Cardiac fibroblast (primary cell): ENCODE data around the gene LANCL2.
A peak's percentile ranks its signal among the peaks of the same experiment; 100 is the strongest.

Experiments used
- DNase-seq, 2 donors: peaks; one replicate each; pipeline versions ENCODE4 v3.0.0 to v3.0.0-alpha.2; 2010; ENCODE audit warnings: low read depth in 2 of 2
- H3K4me3 ChIP-seq, 2 donors: replicated peaks in 1 of 2; 1 replicate in 1 of 2; 2 replicates in 1 of 2; pipeline ENCODE4 v1.5.1; 2011; ENCODE audit warnings: low read depth in 2 of 2, low read length in 2 of 2, mild to moderate bottlenecking in 2 of 2, moderate library complexity in 1 of 2
- CTCF ChIP-seq: IDR thresholded peaks from one replicate; pipeline ENCODE4 v1.5.1; 2011; ENCODE audit warnings: low read depth, mild to moderate bottlenecking, low read length, inconsistent platforms

The LANCL2 gene

DNA sequence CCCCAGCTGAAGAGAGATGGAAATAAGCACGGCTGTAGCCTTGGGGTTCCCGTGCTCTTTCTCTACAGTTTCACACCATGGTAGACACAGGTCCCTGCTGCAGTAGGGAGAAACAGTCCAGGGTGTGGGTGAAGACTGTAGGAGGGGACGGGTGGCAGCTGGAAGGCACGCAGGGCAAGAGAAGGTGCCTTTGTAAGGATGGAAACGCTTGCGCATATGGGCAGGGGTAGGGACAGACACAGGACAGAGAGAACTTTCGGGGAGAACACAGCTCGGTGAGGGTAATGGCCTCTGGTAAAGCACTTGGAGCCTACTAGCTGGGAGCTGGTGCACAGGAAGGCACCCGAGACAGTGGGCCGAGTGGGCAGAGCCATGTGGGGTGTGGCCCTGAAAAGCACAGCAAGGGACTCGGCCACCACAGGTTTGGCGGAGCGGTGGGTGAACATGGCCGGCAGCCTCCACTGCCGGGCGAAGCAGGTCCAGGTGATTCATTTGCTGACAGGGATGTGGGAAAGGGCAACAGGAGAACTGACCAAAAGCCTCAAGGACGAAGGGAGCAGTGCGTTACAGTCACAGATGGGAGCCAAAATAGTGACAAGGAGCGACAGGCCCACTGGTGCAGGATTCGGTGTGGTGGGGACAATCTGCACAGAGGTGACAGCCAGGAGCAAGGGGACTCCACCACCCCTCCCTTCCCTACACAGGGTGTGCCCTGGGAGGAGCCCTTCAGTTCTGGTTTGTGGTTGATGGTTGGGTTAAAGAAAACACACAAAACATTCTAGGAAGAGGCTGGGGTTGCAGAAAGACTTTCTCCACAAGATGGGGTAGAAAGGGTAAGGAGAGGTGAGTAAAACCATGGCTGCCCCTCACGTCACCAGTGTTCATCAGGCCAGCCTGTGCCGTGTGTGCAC is 110.1 kb downstream of the LANCL2 start:
- DNase-seq, result no peak
- no peak overlapping the region for H3K4me3 ChIP-seq
- no peak for TF ChIP-seq CTCF

DNA sequence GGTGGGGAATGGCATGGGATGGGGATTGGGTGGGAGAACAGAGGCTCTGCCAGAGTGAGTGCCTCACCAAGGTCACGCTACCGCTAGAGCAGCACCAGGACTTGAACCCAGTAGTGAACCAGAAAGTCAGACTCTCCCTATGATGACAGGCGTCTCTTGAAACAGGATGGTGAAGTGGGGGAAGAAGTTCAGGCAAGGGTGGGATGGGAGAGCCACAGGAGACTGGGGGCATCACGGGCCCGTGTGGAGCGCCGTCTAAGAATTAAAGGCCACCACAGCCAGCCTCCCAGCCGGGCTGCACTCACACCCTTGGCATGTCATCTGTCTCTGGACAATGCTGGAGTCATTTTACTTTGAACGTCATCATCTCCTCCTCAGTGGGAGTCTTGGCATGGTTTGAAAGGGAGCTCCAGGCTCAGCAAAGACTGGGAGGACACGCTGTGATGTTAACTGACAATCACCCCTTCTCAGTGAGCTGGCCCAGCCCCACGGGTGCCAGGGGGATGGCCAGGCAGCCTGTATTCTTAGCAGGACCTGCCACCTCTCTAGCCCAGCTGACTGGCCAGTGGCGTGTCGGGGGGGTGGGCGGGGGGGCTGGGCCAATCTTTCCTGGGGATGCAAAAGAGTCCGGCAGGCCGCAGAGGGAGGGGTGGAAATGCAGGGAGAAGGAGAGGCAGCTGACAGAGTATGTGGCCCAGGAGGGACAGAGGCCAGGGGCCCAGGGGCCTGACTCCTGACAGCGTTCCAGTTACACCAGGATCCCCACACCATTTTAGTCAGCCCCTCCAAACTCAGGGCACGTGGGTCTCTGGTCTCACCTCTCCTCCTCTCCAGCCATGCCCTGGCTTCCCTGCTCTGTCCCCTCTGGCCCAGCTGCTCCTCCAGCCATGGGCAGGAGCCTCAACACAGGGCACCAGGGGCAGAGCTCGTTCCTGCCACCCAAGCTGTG is 111.0 kb downstream of the LANCL2 start:
- no peak for TF ChIP-seq CTCF
- DNase-seq, result peak; percentile 29 to 62
- H3K4me3 ChIP-seq, result no peak overlapping the region

DNA sequence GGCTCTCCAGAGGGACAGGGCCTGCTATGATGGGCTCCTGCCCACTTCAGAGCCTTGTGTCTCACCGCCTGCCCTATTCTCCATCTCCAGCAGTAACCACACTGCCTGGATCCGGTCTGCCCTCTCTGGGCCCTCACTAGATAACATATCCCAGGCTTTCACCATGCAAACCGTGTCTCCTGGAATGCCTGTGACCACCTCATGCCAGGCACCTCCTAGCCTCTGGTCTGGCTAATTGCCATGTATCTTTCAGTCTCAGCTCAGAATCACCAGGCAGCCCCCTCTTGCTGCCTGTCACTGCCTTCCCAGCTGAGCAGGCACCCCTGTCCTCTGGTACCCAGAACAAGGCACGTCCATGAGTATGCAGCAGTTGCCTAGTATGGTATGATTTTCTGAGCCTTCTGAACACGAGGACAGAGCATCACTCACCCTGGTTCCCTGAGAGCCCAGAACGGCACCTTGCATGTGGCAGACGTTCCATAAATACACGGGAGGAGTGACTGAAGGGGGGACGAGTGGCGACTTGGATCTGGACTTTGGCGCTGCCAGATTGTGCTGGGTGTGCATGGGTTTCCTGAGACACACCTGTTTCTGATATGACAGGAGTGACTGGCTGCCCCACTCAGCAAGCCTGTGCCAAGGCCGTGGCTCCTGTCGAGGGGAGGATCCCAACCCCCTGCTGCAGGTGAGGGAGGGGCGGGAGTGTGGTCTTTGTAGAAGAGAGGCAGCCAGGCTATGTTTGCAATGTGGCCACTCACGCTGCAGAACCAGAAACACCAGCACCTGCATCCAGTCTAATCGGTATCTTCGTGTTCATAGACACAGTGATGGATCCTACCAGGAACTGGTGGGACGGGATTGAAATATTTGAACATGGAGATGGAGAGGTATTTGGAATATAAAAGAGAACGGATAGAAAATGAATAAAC is 112.0 kb downstream of the LANCL2 start:
- no peak overlapping the region for H3K4me3 ChIP-seq
- TF ChIP-seq CTCF, result no peak
- no peak for DNase-seq

- peak; percentile 54 to 82 for DNase-seq
- no peak for TF ChIP-seq CTCF
- H3K4me3 ChIP-seq, result no peak overlapping the region
Measured at GRCh38 chr7:55477781-55478374, 112.7 kb downstream of the LANCL2 start.

DNA sequence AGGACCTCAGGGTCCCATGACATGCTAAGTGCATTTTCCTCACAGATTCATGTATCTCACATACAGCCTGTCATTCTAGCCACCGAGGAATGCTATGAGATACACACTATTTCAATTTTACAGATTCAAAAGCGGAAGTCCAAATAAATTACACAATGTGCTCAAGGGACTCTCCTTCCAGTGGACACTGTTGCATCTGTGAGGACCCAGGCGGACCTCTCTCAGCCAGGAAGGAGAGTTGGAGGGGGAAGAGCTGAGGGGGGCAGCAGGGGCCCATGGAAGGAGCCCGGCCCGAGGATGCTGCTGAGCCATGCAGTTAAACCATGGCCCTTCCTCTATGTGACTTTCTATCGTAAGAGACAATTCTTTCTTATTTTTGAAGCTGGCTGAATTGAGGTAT is 113.6 kb downstream of the LANCL2 start:
- TF ChIP-seq CTCF, result no peak
- no peak for DNase-seq
- H3K4me3 ChIP-seq, result no peak overlapping the region

DNA sequence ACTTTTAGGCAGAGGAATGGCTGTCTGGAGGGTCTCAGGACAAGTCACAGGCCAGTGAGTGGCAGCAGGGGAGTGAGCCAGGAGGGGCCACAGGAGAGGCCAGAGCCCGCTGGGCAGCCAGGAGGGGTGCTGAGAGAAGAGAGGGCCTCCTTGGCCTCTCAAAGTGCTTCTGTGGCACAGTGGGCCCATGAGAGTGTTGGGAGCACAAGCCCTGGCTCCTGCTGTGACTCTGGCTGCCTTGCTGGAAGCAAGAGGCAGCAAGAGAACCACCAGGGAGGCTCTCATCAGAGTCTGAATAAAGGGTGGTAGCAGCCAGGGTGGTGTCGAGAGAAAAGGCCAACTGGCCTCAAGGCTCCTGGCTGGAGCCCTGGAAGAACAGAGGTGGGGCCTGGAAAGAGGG is 116.0 kb downstream of the LANCL2 start:
- no peak overlapping the region for H3K4me3 ChIP-seq
- TF ChIP-seq CTCF, result no peak
- DNase-seq, result no peak
